TTC549 (cell line): ENCODE results near the gene OR6Q1.

ENCODE experiments used
- FAIRE-seq: peaks from 2 replicates; lab custom pipeline; 2012; peaks lifted over from hg19 to GRCh38; lab: Jason Lieb, UNC

The OR6Q1 gene

DNA sequence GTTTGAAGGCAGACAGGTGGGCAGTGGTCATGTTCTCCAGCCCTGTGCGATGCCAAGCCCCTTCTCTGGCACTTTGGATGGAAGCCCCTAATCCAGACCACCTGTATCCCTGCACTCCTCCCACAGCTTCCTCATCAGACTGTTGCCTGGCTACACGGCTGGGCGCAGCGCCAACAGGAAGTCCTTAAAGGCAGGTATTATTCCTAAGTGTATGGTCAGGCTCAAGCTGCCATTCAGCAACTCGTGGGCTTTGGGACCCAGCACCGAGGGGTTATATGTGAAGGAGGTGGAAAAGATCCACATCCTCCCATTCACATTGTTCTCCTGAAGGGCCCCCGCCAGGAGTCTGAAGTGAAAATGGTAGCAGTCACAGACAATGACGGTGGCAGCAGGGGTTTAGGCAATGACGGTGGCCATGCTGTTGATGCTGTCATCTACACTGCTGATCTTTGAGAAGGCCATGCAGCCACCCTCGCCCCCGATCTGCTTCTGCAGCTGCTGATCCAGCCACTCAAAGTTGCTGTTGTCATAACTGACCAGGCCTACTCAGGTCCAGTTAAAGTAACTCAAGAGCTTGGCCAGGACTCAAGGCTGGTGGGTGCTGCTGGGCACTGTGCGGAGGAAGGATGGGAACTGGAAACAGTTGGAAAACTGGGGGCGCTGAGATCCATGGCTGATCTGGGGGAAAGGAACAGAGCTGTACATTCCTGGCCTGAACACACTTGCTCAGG is 27.7 kb downstream of the OR6Q1 start:
- no peak for FAIRE-seq

DNA sequence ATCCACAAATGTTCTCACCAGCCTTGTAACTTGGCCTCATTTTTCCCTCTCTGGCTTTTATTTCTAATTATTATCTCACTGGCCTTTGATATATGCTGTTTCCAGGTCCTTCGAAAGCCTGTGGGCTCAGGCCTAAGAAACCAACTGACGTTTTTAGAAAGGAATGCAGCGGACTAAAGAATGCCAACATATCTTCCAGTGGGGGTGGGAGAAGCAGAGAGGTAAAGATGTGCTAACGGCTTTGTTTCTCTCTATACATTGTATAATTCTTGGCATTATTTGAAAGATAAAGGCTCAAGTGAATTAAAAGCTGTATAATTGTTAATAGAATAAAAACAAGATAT is 28.2 kb downstream of the OR6Q1 start:
- no peak for FAIRE-seq

DNA sequence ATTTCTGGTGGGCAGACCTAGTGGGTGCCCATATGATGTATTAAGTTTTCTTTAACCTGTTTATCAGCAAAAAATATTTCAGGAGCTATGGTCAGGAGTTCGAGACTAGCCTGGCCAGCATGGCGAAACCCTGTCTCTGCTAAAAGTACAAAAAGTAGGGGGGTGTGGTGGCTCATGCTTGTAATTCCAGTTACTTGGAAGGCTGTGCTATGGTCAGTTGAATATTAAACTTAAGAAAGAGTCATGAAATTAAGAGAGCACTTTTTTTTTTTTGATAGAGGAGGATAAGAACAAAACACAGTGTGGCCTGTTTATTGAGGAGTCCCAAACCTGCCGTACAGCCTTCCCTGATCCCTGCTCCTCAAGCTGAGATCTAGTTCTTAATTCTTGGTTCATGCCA is 29.8 kb downstream of the OR6Q1 start:
- no peak for FAIRE-seq

DNA sequence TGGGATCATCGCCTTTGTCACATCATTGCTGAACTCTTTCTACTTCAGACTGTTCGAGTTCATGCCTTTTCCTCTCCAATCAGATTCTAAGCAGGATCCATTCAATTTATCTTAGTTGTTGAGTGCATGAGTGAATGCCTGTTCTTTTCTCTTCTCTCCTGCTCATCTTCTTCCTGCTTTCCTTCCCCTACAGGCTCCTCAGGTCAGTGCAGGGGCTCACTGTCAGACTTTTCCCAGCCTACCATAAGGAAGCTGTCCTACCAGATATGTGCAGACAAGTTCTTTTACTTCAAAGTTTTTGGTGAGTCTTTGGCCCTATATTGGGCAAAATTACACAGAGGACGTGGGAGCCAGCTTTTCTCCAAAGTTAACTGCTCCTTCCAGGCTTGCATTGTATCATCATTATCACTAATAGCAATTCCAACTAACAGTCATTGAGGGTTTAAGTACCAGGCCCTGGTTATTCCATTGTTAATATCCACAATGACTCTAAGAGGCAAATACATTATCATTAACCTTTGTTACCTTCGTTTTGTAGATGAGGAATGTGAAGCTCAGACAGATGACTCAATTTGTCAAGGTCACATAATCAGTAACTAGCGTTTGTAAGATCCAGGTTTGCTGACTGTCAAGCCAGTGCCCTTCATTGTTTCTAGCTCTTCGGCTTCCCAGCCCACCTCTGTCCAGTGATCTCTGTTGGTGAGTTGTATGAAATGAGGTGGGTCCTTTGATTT is 30.4 kb downstream of the OR6Q1 start:
- FAIRE-seq, result no peak

DNA sequence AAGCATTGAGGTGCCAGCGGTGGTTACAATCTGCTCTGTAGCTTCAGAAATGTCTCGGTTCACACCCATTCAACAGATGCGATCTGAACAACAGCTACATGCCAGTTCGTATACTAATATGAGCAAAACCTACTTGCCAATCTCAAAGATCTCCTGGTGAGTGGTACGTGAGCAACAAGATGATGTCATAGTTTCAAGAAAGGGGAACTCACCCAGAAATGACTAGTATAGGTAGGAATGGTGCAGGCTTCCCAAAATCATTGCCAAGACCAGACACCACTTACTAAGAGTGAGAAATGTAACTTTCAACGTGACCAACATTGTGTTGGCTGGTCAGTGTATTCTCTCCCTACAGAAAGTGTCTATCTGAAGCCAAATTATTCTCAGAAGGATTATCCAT is 31.1 kb downstream of the OR6Q1 start:
- no peak for FAIRE-seq

DNA sequence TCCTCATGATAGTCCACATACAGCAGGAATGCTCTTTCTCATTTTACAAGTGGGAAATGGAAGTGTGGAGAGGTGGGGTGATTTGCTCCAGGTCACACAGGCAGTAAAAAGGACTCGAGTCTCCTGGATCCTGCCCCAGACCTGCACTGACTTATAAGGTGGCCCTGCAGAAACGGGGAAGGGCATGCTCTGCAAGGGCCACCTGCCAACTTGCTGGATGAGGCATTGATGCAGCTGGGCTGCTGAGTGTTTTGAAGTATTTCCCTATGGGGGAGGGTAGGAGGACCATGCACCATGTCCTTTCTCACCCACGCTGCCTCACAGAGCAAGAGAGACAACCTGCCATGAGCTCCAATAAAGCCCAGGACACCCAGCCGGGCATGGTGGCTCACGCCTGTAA is 36.9 kb downstream of the OR6Q1 start:
- FAIRE-seq, result no peak

DNA sequence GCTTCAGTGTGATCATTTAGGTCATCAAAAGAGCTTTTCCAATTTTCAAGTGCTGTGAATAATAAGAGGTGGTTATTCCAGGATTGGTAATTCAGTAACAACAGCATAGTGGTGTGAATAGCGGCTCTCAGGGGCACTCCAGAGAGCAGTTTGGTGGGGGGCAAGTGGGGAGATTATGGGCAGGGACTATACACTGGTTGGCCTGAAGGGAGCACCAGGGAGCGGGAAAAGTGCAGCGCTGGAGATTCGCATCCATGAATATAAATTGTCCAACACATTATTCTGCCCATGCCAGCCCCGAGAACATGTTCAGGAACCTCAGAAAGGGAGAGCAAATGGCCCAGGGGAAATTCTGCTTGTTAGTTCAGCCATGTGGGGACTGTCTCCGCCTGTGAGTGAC is 37.9 kb downstream of the OR6Q1 start:
- no peak for FAIRE-seq

DNA sequence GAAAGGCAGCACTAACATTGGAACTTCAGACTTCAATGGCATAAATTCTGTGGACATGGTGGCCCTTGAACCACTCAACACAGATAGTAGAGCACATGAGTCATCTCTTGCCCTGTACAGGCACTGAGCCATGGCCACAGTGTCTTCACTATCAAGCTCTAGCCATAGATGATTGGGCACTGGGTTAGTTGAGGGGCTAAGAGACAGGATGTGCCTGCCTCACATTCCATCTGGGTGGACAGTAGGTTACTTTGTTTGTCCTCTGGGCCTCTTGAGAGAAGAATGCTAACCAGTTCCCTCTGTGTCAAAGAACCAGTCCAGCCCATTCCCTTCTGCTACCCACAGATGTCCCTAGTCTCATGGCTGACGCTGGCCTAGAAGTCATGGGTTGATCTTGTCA is 39.8 kb downstream of the OR6Q1 start:
- no peak for FAIRE-seq

DNA sequence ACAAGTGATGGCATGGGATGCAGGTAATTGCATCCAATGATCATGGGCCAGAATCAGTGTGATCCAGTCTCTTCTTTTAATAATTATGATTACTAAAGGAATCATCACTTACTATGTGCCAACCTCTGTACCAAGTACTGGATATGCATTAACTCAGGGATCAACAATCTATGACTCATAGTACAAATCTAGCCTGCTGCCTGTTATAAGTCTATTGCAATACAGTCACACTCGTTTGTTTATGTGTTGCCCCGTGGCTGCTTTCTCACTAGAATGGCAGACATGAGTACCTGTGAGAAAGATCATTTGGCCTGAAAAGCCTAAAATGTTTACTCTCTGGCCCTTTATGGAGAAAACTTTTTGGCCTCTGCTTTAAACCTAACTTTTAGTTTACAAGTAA is 45.0 kb downstream of the OR6Q1 start:
- FAIRE-seq, result no peak
